Caco-2 (cell line): ENCODE measurements around the gene S100A4. TPM values are rescaled to one million over a fixed set of nuclear protein-coding genes. Genes with fewer than 3 reads are reported as not detected.

Experiments
- BruUV-seq: library from RNA; stranded (reverse); fragments of 400-500 nt; replicated peaks from 2 replicates; lab custom pipeline; 2021; lab: Mats Ljungman, UMichigan
- CTCF ChIA-PET: fragments of 300-600 bp; sonication (Branson Sonifier 250); formaldehyde crosslinking; loops from one replicate; lab custom pipeline; 2022; ENCODE audit warnings: antibody characterized with exemption; lab: Charles Lee
- POLR2A ChIA-PET: fragments of 300-600 bp; sonication (Branson Sonifier 250); formaldehyde crosslinking; loops from one replicate; lab custom pipeline; 2022; ENCODE audit warnings: antibody characterized with exemption; lab: Charles Lee
- DNase-seq, 2 experiments: peaks; one replicate each; pipeline versions ENCODE4 v3.0.0 to v3.0.0-alpha.2; 2020 to 2022
- H3K27me3 ChIP-seq: replicated peaks from 2 replicates; pipeline ENCODE4 v1.6.0; 2011; ENCODE audit warnings: low read length; ENCODE audit not compliant: control insufficient read depth, insufficient read depth
- H3K36me3 ChIP-seq: 2 replicates; pipeline ENCODE4 v1.5.1; 2011; ENCODE audit warnings: low read length; ENCODE audit not compliant: control insufficient read depth, insufficient read depth
- H3K4me1 ChIP-seq: fragments of 250-450 bp; sonication (Bioruptor Pico); 2 replicates; pipeline ENCODE4 v1.5.1; 2020; ENCODE audit warnings: mild to moderate bottlenecking
- H3K4me3 ChIP-seq: 2 replicates; pipeline ENCODE4 v1.5.1; 2011; ENCODE audit warnings: low read depth, mild to moderate bottlenecking, control low read depth, low read length
- H3K9me3 ChIP-seq: fragments of 250-450 bp; sonication (Bioruptor Pico); 2 replicates; pipeline ENCODE4 v1.5.1; 2020; ENCODE audit warnings: mild to moderate bottlenecking, moderate library complexity
- H3K27ac Mint-ChIP-seq: one replicate; pipeline ENCODE4 v1.8.0; 2022; ENCODE audit warnings: mixed read lengths; ENCODE audit not compliant: unreplicated experiment
- H3K27me3 Mint-ChIP-seq: one replicate; pipeline ENCODE4 v1.8.0; 2022; ENCODE audit warnings: mixed read lengths; ENCODE audit not compliant: insufficient read depth, unreplicated experiment
- H3K36me3 Mint-ChIP-seq: one replicate; pipeline ENCODE4 v1.8.0; 2022; ENCODE audit warnings: mild to moderate bottlenecking, mixed read lengths; ENCODE audit not compliant: insufficient read depth, unreplicated experiment
- H3K4me1 Mint-ChIP-seq: one replicate; pipeline ENCODE4 v1.8.0; 2022; ENCODE audit warnings: low read depth, mixed read lengths; ENCODE audit not compliant: unreplicated experiment
- H3K4me3 Mint-ChIP-seq: one replicate; pipeline ENCODE4 v1.8.0; 2022; ENCODE audit warnings: mild to moderate bottlenecking, moderate library complexity, mixed read lengths; ENCODE audit not compliant: unreplicated experiment
- H3K9me3 Mint-ChIP-seq: one replicate; pipeline ENCODE4 v1.8.0; 2022; ENCODE audit warnings: mixed read lengths; ENCODE audit not compliant: unreplicated experiment
- CTCF ChIP-seq, 2 experiments: fragments of 200-600 bp in 1 of 2; IDR thresholded peaks; 1 replicate in 1 of 2; 2 replicates in 1 of 2; pipeline versions ENCODE4 v1.5.1 to v1.8.0; 2011 to 2022; ENCODE audit warnings: antibody characterized with exemption in 1 of 2, control low read depth in 1 of 2, inconsistent platforms in 1 of 2, low read depth in 1 of 2, low read length in 1 of 2, mild to moderate bottlenecking in 1 of 2, moderate library complexity in 1 of 2; ENCODE audit not compliant: insufficient read depth in 1 of 2, severe bottlenecking in 1 of 2, unreplicated experiment in 1 of 2
- intact Hi-C: fragments of 100-400 bp; cut with micrococcal nuclease; formaldehyde crosslinking; loops from one replicate; pipeline ENCODE4 v1.10.0; 2022; ENCODE audit not compliant: unreplicated experiment
- total RNA-seq: library from RNA; stranded (reverse); gene quantifications from 2 replicates; pipeline ENCODE4 v1.2.3, GENCODE V29; 2022

S100A4 gene
- total RNA-seq, 1 experiment from 2014 or later = 53.6 TPM

GRCh38 chr1:153561466-153561985 is 15.9 kb upstream of the S100A4 start:
- Mint-ChIP-seq H3K4me3 (no peak overlapping the region), H3K4me1 (peaks cover 14% of the 10 kb centered on the region), H3K36me3 (no peaks in the 10 kb centered on the region), H3K27ac (no peak overlapping the region), H3K9me3 (no peaks in the 10 kb centered on the region), H3K27me3 (no peaks in the 10 kb centered on the region)
- no peak overlapping the region for H3K4me3 ChIP-seq
- H3K9me3 ChIP-seq = no peaks in the 10 kb centered on the region
- CTCF ChIA-PET = interaction anchor here (0.5 kb wide), 1 partner anchor 61 kb away, joined by 4 read pairs; no protein-coding TSS in a partner anchor
- no peaks in the 10 kb centered on the region for H3K27me3 ChIP-seq
- POLR2A ChIA-PET = no interaction called here
- H3K4me1 ChIP-seq = peaks cover 23% of the 10 kb centered on the region
- no peak for DNase-seq
- H3K36me3 ChIP-seq = no peaks in the 10 kb centered on the region
- intact Hi-C loops = loop anchor here (10.0 kb wide), 1 partner anchor 207 kb away; the partner anchor contains the start of gene S100A9
- no TSS peak for BruUV-seq
- no peak for TF ChIP-seq CTCF (IDR thresholded peaks at IDR 0.05; ENCODE audit: insufficient read depth in 1 of 2, low read depth in 1 of 2, low read length in 1 of 2, severe bottlenecking in 1 of 2, unreplicated experiment in 1 of 2)

DNA sequence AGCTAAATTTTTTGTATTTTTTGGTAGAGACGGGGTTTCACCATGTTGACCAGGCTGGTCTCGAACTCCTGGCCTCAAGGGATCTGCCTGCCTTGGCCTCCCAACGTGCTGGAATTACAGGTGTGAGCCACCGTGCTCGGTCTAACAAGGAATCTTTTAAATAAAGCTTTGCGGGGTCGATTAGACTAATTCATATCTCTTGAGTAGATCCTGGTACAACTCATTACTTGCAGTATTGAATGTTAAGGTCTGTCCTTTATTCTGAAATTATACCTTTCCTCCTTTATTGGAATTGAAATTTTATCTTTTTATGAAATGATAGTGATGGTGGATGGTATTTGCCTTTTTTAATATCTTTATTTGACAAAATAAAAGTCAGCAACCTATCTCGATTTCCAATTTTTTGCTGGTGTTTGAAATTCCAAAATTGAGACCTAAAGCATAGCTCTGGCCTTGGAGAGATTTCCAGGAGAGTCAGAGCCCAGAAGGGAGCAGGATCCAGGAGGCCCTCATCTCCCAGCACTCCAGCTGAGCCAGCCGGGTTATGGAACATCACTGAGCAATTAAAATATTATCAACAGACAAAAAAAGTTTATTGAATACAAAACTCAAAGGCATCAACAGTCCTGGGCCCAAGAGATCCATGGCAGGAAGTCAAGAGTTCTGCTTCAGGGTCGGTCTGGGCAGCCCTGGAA is 15.3 kb upstream of the S100A4 start:
- CTCF ChIA-PET = no interaction called here
- POLR2A ChIA-PET = no interaction called here

DNA sequence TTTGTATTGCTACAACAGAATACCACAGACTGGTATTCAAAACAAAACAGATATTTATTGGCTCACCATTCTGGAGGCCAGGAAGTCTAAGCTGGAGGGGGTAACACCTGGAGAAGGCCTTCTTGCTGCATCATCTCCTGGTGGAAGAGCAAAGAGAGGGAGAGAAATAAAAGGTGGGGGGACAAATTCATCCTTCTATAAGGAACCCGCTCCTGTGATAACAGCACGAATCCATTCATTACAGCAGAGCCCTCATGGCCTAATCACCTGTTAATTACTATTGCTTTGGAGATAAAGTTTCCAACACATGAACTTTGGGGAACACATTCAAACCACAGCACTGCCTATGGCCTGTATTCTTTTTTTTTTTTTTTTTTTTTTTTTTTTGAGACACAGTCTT is 14.6 kb upstream of the S100A4 start:
- no peaks in the 10 kb centered on the region for H3K9me3 ChIP-seq
- no peaks in the 10 kb centered on the region for H3K36me3 ChIP-seq
- DNase-seq = no peak
- no peaks in the 10 kb centered on the region for H3K27me3 ChIP-seq
- Mint-ChIP-seq H3K4me1 (peaks cover 1% of the 10 kb centered on the region), H3K27me3 (no peaks in the 10 kb centered on the region), H3K4me3 (no peak overlapping the region), H3K27ac (no peak overlapping the region), H3K36me3 (no peaks in the 10 kb centered on the region), H3K9me3 (no peaks in the 10 kb centered on the region)
- ChIA-PET CTCF (interaction anchor here (0.5 kb wide), 1 partner anchor 1564 kb away, joined by 5 read pairs; no protein-coding TSS in a partner anchor), POLR2A (no interaction called here)
- no peak for TF ChIP-seq CTCF (IDR thresholded peaks at IDR 0.05; ENCODE audit: insufficient read depth in 1 of 2, low read depth in 1 of 2, low read length in 1 of 2, severe bottlenecking in 1 of 2, unreplicated experiment in 1 of 2)
- H3K4me3 ChIP-seq = no peak overlapping the region
- peaks cover 10% of the 10 kb centered on the region for H3K4me1 ChIP-seq
- BruUV-seq = no TSS peak
- intact Hi-C loops = loop anchor here (10.0 kb wide), 1 partner anchor 205 kb away; the partner anchor contains the start of gene S100A9

More for the DNA sequence above, 15.3 kb upstream of the S100A4 start:
- no peak overlapping the region for H3K4me3 ChIP-seq
- intact Hi-C loops = loop anchor here (10.0 kb wide), 1 partner anchor 206 kb away; the partner anchor contains the start of gene S100A9
- TF ChIP-seq CTCF (IDR thresholded peaks at IDR 0.05; ENCODE audit: insufficient read depth in 1 of 2, low read depth in 1 of 2, low read length in 1 of 2, severe bottlenecking in 1 of 2, unreplicated experiment in 1 of 2) = no peak
- H3K36me3 ChIP-seq = no peaks in the 10 kb centered on the region
- H3K4me3 Mint-ChIP-seq = no peak overlapping the region
- peaks cover 8% of the 10 kb centered on the region for H3K4me1 Mint-ChIP-seq
- no peak for DNase-seq
- H3K27ac Mint-ChIP-seq = no peak overlapping the region
- no peaks in the 10 kb centered on the region for H3K27me3 ChIP-seq
- H3K27me3 Mint-ChIP-seq = no peaks in the 10 kb centered on the region
- no peaks in the 10 kb centered on the region for H3K9me3 Mint-ChIP-seq
- H3K4me1 ChIP-seq = peaks cover 17% of the 10 kb centered on the region
- no TSS peak for BruUV-seq
- H3K36me3 Mint-ChIP-seq = no peaks in the 10 kb centered on the region
- no peaks in the 10 kb centered on the region for H3K9me3 ChIP-seq
